A549 (cell line): Measurements from ENCODE around the gene BTG1.

Experiments
- ATOH8 ChIP-seq: fragments of 250-450 bp; sonication (Bioruptor Pico); IDR thresholded peaks from 2 replicates; pipeline ENCODE4 v1.5.0; 2020; ENCODE audit warnings: low read depth, mild to moderate bottlenecking, moderate library complexity
- EP300 ChIP-seq, 2 experiments: fragments of >200 bp; sonication (Bioruptor Twin); formaldehyde crosslinking; IDR thresholded peaks; 2 replicates in 1 of 2; 3 replicates in 1 of 2; pipeline ENCODE4 v1.6.1; 2016 to 2017
- JUNB ChIP-seq: fragments of >200 bp; sonication (Bioruptor Twin); formaldehyde crosslinking; IDR thresholded peaks from 2 replicates; pipeline ENCODE4 v1.6.1; 2016
- KDM1A ChIP-seq: fragments of 200-600 bp; sonication (generic); IDR thresholded peaks from 2 replicates; pipeline ENCODE4 v1.6.1; 2016; ENCODE audit warnings: low read depth, mild to moderate bottlenecking
- KDM5A ChIP-seq: fragments of 200-600 bp; sonication (generic); IDR thresholded peaks from 2 replicates; pipeline ENCODE4 v1.6.1; 2016; ENCODE audit warnings: antibody characterized with exemption, mild to moderate bottlenecking
- POLR2A ChIP-seq: IDR thresholded peaks from 2 replicates; pipeline ENCODE4 v1.6.1; 2012; ENCODE audit warnings: mild to moderate bottlenecking, low read length
- RFX5 ChIP-seq: fragments of 450-650 bp; IDR thresholded peaks from 2 replicates; pipeline ENCODE4 v1.7.1; 2014; ENCODE audit warnings: antibody characterized with exemption, mild to moderate bottlenecking, moderate library complexity
- TF ChIP-seq, protein P1 (sequence below): fragments of >200 bp; sonication (Bioruptor Twin); formaldehyde crosslinking; IDR thresholded peaks from 3 replicates; pipeline ENCODE4 v1.5.1; 2016
- TF ChIP-seq, protein P2 (sequence below): fragments of 200-600 bp; sonication (generic); IDR thresholded peaks from 2 replicates; pipeline ENCODE4 v1.6.1; 2016; ENCODE audit warnings: antibody characterized with exemption, mild to moderate bottlenecking, moderate library complexity

GRCh38 chr12:92194561-92194960 lies 48.9 kb upstream of the BTG1 start:
- no peak for TF ChIP-seq EP300 (IDR thresholded peaks at IDR 0.05)
- TF ChIP-seq POLR2A: no peak
- TF ChIP-seq KDM1A: no peak
- TF ChIP-seq, protein P1, sequence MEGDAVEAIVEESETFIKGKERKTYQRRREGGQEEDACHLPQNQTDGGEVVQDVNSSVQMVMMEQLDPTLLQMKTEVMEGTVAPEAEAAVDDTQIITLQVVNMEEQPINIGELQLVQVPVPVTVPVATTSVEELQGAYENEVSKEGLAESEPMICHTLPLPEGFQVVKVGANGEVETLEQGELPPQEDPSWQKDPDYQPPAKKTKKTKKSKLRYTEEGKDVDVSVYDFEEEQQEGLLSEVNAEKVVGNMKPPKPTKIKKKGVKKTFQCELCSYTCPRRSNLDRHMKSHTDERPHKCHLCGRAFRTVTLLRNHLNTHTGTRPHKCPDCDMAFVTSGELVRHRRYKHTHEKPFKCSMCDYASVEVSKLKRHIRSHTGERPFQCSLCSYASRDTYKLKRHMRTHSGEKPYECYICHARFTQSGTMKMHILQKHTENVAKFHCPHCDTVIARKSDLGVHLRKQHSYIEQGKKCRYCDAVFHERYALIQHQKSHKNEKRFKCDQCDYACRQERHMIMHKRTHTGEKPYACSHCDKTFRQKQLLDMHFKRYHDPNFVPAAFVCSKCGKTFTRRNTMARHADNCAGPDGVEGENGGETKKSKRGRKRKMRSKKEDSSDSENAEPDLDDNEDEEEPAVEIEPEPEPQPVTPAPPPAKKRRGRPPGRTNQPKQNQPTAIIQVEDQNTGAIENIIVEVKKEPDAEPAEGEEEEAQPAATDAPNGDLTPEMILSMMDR: no peak
- no peak for TF ChIP-seq ATOH8 (CRISPR knock-in tag)
- TF ChIP-seq, protein P2, sequence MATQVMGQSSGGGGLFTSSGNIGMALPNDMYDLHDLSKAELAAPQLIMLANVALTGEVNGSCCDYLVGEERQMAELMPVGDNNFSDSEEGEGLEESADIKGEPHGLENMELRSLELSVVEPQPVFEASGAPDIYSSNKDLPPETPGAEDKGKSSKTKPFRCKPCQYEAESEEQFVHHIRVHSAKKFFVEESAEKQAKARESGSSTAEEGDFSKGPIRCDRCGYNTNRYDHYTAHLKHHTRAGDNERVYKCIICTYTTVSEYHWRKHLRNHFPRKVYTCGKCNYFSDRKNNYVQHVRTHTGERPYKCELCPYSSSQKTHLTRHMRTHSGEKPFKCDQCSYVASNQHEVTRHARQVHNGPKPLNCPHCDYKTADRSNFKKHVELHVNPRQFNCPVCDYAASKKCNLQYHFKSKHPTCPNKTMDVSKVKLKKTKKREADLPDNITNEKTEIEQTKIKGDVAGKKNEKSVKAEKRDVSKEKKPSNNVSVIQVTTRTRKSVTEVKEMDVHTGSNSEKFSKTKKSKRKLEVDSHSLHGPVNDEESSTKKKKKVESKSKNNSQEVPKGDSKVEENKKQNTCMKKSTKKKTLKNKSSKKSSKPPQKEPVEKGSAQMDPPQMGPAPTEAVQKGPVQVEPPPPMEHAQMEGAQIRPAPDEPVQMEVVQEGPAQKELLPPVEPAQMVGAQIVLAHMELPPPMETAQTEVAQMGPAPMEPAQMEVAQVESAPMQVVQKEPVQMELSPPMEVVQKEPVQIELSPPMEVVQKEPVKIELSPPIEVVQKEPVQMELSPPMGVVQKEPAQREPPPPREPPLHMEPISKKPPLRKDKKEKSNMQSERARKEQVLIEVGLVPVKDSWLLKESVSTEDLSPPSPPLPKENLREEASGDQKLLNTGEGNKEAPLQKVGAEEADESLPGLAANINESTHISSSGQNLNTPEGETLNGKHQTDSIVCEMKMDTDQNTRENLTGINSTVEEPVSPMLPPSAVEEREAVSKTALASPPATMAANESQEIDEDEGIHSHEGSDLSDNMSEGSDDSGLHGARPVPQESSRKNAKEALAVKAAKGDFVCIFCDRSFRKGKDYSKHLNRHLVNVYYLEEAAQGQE: no peak
- TF ChIP-seq KDM5A: no peak
- TF ChIP-seq RFX5: no peak
- TF ChIP-seq JUNB: no peak
